BJ (cell line): Measurements from ENCODE around the gene C16orf87. TPM values are rescaled to one million over a fixed set of nuclear protein-coding genes. Genes with fewer than 3 reads are reported as not detected.

Source experiments
- CTCF ChIA-PET: fragments of 350-600 bp; formaldehyde crosslinking; extraction: SDS; loops from one replicate; lab custom pipeline; 2021; ENCODE audit warnings: antibody characterized with exemption, inconsistent platforms; lab: Yijun Ruan, JAX
- POLR2A ChIA-PET: fragments of 300-600 bp; sonication (Branson Sonifier 250); formaldehyde crosslinking; extraction: SDS; loops from one replicate; lab custom pipeline; 2021; ENCODE audit warnings: antibody characterized with exemption; lab: Charles Lee
- DNase-seq: peaks from one replicate; pipeline ENCODE4 v3.0.0-alpha.2; 2011; ENCODE audit warnings: low read depth
- H3K27me3 ChIP-seq: 2 replicates; pipeline ENCODE4 v1.6.0; 2011; ENCODE audit warnings: low read length; ENCODE audit not compliant: control insufficient read depth, insufficient read depth
- H3K36me3 ChIP-seq: 2 replicates; pipeline ENCODE4 v1.5.1; 2011; ENCODE audit warnings: low read length; ENCODE audit not compliant: control insufficient read depth, insufficient read depth
- H3K4me3 ChIP-seq: 2 replicates; pipeline ENCODE4 v1.5.1; 2011; ENCODE audit warnings: low read depth, mild to moderate bottlenecking, control low read depth, low read length
- polyA plus RNA-seq: library from polyadenylated mRNA; depleted of rRNA; stranded (reverse); fragments of >200 nt; gene quantifications from 2 replicates; pipeline ENCODE4 v1.2.3, GENCODE V29; 2011
- TF ChIP-seq, protein P1 (sequence below): IDR thresholded peaks from 2 replicates; pipeline ENCODE4 v1.5.1; 2011; ENCODE audit warnings: low read depth, mild to moderate bottlenecking, control low read depth, inconsistent platforms, low read length, moderate library complexity; ENCODE audit not compliant: insufficient read depth

The C16orf87 gene
- polyA plus RNA-seq, 1 experiment, result 2.1 TPM

- Histone ChIP-seq H3K27me3 (no peaks in the 10 kb centered on the region; the same call in 1 of the 2 replicates), H3K36me3 (no peaks in the 10 kb centered on the region), H3K4me3 (no peak overlapping the region)
- CTCF ChIA-PET, result interaction anchor here (1.0 to 3.4 kb wide), 4 partner anchors 9 to 86 kb away, joined by 3 to 22 read pairs (median 4); partner anchors contain the start of gene C16orf87
- no peak for DNase-seq
- TF ChIP-seq, protein P1, sequence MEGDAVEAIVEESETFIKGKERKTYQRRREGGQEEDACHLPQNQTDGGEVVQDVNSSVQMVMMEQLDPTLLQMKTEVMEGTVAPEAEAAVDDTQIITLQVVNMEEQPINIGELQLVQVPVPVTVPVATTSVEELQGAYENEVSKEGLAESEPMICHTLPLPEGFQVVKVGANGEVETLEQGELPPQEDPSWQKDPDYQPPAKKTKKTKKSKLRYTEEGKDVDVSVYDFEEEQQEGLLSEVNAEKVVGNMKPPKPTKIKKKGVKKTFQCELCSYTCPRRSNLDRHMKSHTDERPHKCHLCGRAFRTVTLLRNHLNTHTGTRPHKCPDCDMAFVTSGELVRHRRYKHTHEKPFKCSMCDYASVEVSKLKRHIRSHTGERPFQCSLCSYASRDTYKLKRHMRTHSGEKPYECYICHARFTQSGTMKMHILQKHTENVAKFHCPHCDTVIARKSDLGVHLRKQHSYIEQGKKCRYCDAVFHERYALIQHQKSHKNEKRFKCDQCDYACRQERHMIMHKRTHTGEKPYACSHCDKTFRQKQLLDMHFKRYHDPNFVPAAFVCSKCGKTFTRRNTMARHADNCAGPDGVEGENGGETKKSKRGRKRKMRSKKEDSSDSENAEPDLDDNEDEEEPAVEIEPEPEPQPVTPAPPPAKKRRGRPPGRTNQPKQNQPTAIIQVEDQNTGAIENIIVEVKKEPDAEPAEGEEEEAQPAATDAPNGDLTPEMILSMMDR, result no peak
- POLR2A ChIA-PET, result no interaction called here
These were observed 13.1 kb upstream of the C16orf87 start for GRCh38 chr16:46843898-46844642.

GRCh38 chr16:46842192-46842895 lies 11.4 kb upstream of the C16orf87 start:
- no peaks in the 10 kb centered on the region for H3K36me3 ChIP-seq
- H3K27me3 ChIP-seq, result peaks cover 3% of the 10 kb centered on the region
- H3K4me3 ChIP-seq, result no peak overlapping the region
- TF ChIP-seq, protein P1, result no peak
- POLR2A ChIA-PET, result no interaction called here
- CTCF ChIA-PET, result interaction anchor here (3.4 kb wide), 1 partner anchor 11 kb away, joined by 22 read pairs; no protein-coding TSS in a partner anchor
- DNase-seq, result no peak

- POLR2A ChIA-PET, result no interaction called here
- Histone ChIP-seq H3K27me3 (peaks cover 3% of the 10 kb centered on the region), H3K36me3 (no peaks in the 10 kb centered on the region), H3K4me3 (no peak overlapping the region)
- TF ChIP-seq, protein P1, result no peak
- DNase-seq, result no peak
- CTCF ChIA-PET, result interaction anchor here (0.7 to 3.5 kb wide), 3 partner anchors 14 to 68 kb away, joined by 3 to 21 read pairs (median 6); no protein-coding TSS in a partner anchor
These were observed 9.0 kb upstream of the C16orf87 start for GRCh38 chr16:46839986-46840443.

DNA sequence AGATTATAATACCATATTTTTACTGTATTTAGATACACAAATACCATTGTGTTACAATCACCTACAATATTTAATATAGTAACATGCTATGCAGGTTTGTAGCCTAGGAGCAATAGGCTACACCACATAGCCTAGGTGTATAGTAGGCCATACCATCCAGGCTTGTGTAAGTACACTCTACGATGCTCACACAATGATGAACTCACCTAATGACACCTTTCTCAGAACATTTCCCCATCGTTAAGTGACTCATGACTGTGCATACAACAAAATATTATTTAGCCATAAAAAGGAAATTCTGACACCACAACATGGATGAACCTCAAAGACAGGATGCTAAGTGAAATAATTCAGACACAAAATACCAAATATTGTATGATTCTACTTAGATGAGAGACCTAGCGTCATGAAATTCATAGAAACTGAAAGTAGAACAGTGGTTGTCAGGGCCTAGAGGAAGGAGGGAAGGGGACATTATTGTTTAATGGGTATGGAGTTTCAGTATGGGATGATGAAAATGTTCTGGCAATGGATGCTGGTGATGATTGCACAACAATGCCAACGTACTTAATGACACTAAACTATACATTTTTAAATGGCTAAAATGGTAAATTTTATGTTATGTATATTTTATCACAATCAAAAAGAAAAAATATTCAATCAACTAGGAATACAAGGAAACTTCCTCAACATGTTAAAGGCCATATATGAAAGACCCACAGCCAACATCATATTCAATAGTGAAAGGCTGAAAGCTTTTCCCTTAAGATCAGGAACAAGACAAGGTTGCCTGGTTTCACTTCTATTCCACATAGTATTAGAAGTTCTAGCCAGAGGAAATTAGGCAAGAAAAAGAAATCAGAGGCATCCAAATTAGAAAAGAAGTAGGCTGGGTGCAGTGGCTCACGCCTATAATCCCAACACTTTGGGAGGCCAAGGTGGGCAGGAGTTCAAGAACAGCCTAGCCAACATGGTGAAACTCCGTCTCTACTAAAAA lies 5.9 kb upstream of the C16orf87 start:
- CTCF ChIA-PET, result no interaction called here

More for the DNA sequence above, 5.9 kb upstream of the C16orf87 start:
- POLR2A ChIA-PET, result no interaction called here
- Histone ChIP-seq H3K36me3 (no peaks in the 10 kb centered on the region), H3K27me3 (peaks cover 3% of the 10 kb centered on the region), H3K4me3 (no peak overlapping the region)
- TF ChIP-seq, protein P1, result no peak
- no peak for DNase-seq
